ENCODE data around the gene PDRG1.

The PDRG1 gene

DNA sequence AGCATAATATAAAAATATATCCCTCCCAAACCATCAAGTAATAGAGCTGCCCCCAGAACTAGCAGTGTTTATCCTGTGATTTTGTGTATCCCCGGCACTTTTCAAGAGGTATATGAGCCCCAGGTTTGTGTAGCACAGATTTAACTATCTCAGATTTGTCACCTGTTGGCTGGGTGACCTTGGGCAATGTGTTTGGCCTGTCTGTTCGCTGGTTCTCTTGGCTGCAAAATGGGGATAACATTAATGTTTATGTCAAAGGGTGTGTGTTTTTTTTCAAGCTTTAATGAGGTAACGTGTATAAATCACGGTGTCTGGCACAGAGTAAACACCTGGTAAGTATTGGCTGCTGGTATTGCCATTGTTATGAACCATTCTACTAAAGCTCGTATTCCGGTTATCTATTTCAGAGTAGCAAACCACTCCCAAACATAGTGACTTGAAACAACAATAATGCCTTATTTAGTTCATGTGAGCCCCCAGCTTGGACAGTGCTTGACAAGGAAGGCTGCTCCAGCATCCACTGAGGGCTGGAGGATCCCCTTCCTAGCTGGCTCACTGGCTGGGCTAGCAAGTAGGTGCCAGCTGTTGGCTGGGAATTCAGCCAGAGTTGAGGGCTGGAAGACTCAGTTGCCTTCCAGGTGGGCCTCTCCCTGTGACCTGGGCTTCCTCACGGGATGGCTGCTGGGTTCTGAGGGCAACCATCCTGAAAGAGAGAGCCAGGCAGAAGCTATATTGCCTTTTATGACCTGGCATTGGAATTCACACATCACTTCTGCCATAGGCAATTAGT is 36.2 kb downstream of the PDRG1 start:
- TF ChIP-seq SIN3A (IDR thresholded peaks at IDR 0.05; ENCODE audit: borderline replicate concordance, insufficient read depth, low read length) = no peak
- TF ChIP-seq FOXP2 (optimal IDR thresholded peaks at IDR 0.05; ENCODE audit: borderline replicate concordance, extremely low read depth, extremely low read length, insufficient read depth) = no peak
- TF ChIP-seq POLR2AphosphoS5 (IDR thresholded peaks at IDR 0.05; ENCODE audit: low read depth, low read length) = no peak
- no peak for TF ChIP-seq TAF1 (IDR thresholded peaks at IDR 0.05; ENCODE audit: borderline replicate concordance, insufficient read depth, low read length)
- TF ChIP-seq, protein P1, sequence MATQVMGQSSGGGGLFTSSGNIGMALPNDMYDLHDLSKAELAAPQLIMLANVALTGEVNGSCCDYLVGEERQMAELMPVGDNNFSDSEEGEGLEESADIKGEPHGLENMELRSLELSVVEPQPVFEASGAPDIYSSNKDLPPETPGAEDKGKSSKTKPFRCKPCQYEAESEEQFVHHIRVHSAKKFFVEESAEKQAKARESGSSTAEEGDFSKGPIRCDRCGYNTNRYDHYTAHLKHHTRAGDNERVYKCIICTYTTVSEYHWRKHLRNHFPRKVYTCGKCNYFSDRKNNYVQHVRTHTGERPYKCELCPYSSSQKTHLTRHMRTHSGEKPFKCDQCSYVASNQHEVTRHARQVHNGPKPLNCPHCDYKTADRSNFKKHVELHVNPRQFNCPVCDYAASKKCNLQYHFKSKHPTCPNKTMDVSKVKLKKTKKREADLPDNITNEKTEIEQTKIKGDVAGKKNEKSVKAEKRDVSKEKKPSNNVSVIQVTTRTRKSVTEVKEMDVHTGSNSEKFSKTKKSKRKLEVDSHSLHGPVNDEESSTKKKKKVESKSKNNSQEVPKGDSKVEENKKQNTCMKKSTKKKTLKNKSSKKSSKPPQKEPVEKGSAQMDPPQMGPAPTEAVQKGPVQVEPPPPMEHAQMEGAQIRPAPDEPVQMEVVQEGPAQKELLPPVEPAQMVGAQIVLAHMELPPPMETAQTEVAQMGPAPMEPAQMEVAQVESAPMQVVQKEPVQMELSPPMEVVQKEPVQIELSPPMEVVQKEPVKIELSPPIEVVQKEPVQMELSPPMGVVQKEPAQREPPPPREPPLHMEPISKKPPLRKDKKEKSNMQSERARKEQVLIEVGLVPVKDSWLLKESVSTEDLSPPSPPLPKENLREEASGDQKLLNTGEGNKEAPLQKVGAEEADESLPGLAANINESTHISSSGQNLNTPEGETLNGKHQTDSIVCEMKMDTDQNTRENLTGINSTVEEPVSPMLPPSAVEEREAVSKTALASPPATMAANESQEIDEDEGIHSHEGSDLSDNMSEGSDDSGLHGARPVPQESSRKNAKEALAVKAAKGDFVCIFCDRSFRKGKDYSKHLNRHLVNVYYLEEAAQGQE (IDR thresholded peaks at IDR 0.05; ENCODE audit: insufficient read depth in 1 of 2, low read depth in 2 of 2, low read length in 2 of 2) = no peak

DNA sequence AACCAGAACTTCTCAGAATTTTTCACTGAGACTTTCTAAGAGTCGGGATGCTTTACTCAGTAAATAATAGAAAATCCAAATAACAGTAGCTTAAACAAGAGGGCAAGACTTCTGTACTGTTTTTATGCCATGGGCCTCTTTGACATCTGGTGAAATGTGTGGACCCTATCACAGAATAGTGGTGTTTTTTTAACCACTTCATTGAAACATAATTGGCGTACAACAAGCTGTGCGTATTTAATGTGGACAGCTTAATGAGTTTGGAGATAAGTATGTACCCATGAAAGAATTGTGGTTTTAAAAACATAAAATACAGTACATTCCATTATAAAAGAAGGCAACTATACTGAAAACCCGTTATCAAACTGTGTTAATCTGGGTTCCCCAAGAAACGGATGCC is 37.7 kb downstream of the PDRG1 start:
- TF ChIP-seq POLR2AphosphoS5 (IDR thresholded peaks at IDR 0.05; ENCODE audit: low read depth, low read length) (no peak), TAF1 (IDR thresholded peaks at IDR 0.05; ENCODE audit: borderline replicate concordance, insufficient read depth, low read length) (no peak), SIN3A (IDR thresholded peaks at IDR 0.05; ENCODE audit: borderline replicate concordance, insufficient read depth, low read length) (no peak), FOXP2 (optimal IDR thresholded peaks at IDR 0.05; ENCODE audit: borderline replicate concordance, extremely low read depth, extremely low read length, insufficient read depth) (no peak)
- TF ChIP-seq, protein P1 (IDR thresholded peaks at IDR 0.05; ENCODE audit: insufficient read depth in 1 of 2, low read depth in 2 of 2, low read length in 2 of 2) = no peak

DNA sequence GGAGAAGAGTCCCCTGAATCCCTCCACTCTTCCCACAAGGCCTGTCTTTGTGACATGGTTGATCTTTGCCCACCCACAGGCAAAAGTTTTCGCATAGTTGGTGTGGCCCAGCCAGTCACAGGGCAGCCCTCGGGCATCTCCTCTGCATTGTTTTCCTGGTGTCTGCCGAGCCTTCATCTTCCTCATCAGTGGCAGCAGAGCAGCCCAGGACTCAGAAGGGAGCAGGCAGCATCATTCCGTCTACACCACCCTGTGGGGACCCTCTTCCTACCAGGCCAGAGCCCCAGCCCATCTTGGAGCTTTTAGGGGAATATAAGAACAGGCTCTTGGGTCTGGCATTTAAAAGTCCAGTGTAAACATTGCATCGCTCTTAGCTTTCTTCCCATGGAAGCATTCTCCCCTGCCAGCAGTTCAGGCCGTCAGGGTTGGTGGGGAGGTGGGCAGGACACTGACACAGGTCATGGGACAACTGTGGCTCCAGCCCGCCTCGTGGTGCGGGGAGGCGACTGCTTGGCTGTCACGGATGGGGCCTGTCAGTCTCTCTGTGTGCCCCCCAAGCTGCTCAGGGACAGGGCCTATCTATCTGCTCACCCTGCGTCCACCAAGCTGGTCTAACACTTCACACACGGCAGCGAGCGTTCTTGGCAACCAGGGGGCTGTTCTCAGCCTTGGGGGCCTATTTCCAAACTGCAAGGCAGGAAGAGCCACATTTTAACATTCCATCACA is 38.3 kb downstream of the PDRG1 start:
- TF ChIP-seq, protein P1 (IDR thresholded peaks at IDR 0.05; ENCODE audit: insufficient read depth in 1 of 2, low read depth in 2 of 2, low read length in 2 of 2) = no peak
- no peak for TF ChIP-seq POLR2AphosphoS5 (IDR thresholded peaks at IDR 0.05; ENCODE audit: low read depth, low read length)
- TF ChIP-seq FOXP2 (optimal IDR thresholded peaks at IDR 0.05; ENCODE audit: borderline replicate concordance, extremely low read depth, extremely low read length, insufficient read depth) = no peak
- TF ChIP-seq SIN3A (IDR thresholded peaks at IDR 0.05; ENCODE audit: borderline replicate concordance, insufficient read depth, low read length) = no peak
- no peak for TF ChIP-seq TAF1 (IDR thresholded peaks at IDR 0.05; ENCODE audit: borderline replicate concordance, insufficient read depth, low read length)

DNA sequence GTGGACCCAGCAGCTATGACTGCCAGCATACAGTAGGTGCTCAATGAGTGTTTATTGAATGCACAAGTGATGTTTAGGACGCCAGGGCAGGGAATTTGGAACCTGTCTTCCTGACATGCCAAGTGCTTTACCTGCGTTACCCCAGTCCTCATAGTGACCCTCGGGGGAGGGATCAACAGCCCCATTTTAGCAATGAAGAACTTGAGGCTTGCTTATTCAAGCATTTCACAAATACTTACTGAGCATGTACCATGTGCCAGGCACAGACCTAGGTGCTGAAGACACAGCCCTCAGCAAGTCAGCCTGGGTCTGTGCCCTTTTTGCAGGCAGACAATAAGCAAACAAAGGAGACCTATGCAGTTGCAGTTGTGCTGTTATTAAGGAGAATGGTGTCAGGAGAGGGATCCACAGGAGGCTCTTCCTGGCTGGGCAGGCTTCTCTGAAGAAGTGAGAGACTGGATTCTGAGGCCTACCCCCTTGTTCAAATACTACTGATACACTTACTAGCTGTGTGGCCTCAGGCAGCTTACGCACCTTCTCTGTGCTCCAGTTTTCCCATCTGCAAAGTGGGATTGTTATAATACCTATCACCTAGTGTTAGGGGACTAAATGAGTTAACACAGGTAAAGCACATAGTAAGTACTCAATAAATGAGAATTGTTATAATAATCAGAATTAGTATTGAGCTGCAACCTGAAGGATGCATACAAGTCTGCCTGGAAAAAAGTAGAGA is 41.6 kb downstream of the PDRG1 start:
- TF ChIP-seq, protein P1 (IDR thresholded peaks at IDR 0.05; ENCODE audit: insufficient read depth in 1 of 2, low read depth in 2 of 2, low read length in 2 of 2) = no peak
- TF ChIP-seq FOXP2 (optimal IDR thresholded peaks at IDR 0.05; ENCODE audit: borderline replicate concordance, extremely low read depth, extremely low read length, insufficient read depth) (no peak), TAF1 (IDR thresholded peaks at IDR 0.05; ENCODE audit: borderline replicate concordance, insufficient read depth, low read length) (no peak), SIN3A (IDR thresholded peaks at IDR 0.05; ENCODE audit: borderline replicate concordance, insufficient read depth, low read length) (no peak), POLR2AphosphoS5 (IDR thresholded peaks at IDR 0.05; ENCODE audit: low read depth, low read length) (no peak)
